22Rv1 (cell line): ENCODE measurements around the gene SMYD2.

Experiments
- H3K27ac ChIP-seq: fragments of 450-650 bp; 2 replicates; pipeline ENCODE4 v1.5.1; 2017
- ZFX ChIP-seq: fragments of 450-650 bp; IDR thresholded peaks from 2 replicates; pipeline ENCODE4 v1.6.1; 2017; ENCODE audit warnings: antibody characterized with exemption, borderline replicate concordance
- TF ChIP-seq, protein P1 (sequence below): fragments of 450-650 bp; IDR thresholded peaks from 2 replicates; pipeline ENCODE4 v1.5.1; 2017; ENCODE audit warnings: mild to moderate bottlenecking

SMYD2 gene

DNA sequence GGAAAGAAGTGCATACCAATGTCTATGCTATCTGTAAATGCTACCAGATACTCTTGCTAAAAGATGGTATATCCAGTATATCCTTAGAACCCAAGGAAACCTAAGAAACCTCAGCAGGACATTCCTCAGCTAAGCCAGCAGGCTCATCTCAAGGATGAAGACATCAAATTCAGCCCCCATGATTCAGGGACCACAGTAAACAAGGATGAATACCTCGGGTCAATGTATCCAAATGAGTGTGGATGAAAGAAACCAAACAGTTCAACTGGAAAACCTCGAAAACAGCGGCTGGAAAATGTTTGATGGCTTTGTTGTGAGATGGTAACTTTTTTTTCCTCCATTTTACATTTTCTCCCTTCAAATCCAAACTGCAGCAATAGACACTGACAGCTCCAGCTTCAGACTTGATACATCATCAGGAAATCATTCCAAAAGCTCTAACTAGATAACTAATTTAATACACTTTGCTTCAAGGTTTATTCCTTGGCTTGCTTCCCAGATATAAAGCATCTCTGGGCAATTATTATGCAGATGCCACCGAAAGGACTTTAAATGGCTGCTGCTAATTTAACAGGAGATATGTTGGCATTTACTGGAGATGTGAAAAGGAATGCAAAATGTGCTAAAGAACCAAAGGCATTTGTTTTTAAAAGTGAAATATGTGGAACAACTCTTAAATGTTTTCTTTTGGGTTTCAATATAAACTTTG lies 73.6 kb downstream of the SMYD2 start:
- no peak for TF ChIP-seq ZFX
- TF ChIP-seq, protein P1, sequence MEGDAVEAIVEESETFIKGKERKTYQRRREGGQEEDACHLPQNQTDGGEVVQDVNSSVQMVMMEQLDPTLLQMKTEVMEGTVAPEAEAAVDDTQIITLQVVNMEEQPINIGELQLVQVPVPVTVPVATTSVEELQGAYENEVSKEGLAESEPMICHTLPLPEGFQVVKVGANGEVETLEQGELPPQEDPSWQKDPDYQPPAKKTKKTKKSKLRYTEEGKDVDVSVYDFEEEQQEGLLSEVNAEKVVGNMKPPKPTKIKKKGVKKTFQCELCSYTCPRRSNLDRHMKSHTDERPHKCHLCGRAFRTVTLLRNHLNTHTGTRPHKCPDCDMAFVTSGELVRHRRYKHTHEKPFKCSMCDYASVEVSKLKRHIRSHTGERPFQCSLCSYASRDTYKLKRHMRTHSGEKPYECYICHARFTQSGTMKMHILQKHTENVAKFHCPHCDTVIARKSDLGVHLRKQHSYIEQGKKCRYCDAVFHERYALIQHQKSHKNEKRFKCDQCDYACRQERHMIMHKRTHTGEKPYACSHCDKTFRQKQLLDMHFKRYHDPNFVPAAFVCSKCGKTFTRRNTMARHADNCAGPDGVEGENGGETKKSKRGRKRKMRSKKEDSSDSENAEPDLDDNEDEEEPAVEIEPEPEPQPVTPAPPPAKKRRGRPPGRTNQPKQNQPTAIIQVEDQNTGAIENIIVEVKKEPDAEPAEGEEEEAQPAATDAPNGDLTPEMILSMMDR = no peak
- no peak overlapping the region for H3K27ac ChIP-seq

DNA sequence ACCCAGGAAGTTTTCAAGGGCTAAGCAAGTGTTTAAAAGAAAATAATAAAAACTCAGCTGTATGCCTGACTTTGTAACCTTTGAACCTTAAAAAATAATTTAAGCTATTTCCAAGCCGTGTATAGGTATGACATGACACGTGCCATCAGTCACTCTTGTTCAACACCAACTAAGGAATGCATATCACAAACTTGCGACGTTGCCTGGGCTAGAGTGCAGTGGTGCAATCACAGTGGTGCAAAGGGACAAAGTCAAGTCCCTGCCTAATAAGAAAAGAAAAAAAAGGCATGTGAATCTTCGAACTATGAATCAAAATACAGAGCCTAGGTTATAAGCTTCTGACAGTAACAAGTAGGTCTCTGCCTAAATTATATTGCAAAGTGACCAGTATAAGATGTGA lies 79.2 kb downstream of the SMYD2 start:
- TF ChIP-seq, protein P1 = no peak
- TF ChIP-seq ZFX = no peak
- H3K27ac ChIP-seq = no peak overlapping the region

DNA sequence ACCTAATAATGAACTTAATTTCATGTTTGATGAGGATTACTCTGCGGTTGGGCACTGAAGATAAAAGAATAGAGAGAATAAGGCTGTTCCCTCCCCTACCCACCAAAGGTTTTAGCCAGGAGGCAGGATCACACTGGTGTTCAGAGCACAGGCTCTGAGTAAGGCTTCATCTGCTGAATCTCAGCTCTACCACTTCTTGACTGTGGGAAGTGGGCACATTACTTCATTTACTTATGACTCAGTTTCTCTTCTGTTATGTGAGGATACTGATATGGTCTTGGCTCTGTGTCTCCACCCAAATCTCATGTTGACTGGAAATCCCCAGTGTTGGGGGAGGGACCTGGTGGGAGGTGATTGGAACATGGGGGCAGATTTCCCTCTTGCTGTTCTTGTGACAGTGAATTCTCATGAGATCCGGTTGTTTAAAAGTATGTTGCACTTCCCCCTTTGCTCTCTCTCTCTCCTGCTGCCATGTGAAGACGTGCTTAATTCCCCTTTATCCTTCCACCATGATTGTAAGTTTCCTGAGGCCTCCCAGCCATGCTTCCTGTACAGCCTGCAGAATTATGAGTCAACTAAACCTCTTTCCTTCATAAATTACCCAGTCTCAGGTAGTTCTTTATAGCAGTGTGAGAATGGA lies 79.7 kb downstream of the SMYD2 start:
- TF ChIP-seq, protein P1 = no peak
- TF ChIP-seq ZFX = no peak
- H3K27ac ChIP-seq = no peak overlapping the region

DNA sequence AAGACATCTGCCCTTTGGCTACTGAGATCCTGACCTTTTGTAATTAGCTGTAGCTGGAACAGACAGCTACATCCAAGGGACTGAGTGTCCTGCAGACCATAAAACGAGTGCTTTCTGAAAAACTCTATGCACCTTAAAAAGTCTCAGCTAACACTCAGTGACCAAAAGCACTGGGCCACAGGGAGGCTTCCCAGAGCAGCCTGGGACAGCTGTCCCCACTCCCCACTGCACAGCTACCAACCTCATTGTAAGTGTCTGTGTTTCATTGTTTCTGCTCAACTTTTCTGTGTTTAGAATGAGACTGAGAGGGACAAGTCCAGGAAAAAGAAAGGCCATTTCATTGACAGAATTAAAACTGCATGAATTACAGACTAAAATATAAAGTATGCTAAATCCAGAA lies 80.7 kb downstream of the SMYD2 start:
- no peak for TF ChIP-seq ZFX
- TF ChIP-seq, protein P1 = no peak
- H3K27ac ChIP-seq = no peak overlapping the region

DNA sequence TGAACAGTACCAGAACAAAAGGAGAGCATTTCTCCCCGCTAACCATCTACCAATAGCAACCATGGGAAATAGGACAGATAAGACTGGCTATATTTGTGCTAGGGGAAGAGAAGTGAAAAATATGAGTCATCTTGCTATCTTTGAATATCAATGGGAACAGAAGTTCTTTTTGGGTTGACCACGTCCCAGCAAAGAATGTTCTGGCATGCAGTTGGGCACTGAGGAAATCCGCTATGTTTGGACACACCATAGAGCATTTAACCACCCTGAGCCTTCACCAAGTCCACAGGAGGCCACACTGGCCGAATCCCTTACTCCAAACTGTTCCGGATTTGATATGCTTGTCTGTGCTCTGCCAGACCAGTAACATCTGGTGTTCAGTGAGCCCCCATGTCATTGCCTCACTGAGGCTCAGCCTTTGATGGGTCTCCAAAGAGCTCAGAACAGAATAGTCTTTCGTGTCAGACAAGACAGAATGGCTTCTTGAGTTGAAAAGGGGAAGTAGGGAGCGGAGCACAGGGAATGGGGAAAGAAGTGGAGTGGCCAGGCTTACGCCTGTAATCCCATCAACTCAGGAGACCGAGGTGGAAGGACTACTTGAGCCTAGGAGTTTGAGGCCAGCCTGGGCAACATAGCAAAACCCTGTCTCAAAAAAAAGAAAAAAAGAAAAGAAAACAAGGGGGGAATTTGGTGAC lies 81.4 kb downstream of the SMYD2 start:
- no peak for TF ChIP-seq ZFX
- H3K27ac ChIP-seq = no peak overlapping the region

DNA sequence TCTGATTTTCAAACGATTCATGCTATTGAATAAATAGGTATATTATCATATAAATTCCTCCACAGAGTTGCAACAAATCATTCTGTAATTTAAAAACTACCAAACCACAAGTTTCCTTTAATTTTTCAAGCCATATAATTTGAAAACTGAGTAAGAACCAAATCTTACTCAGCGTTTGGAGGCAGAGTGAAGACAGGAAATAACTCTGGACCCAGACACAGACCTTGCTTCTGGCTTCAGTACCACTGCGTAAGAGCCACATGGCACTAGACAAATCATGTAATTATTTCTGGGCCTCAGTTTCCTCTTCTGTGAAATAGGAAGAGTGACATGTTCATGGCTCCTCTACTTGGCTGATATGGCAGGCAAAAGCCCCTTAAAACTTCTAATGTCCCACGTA lies 82.4 kb downstream of the SMYD2 start:
- no peak overlapping the region for H3K27ac ChIP-seq
- no peak for TF ChIP-seq ZFX
- TF ChIP-seq, protein P1 = no peak

DNA sequence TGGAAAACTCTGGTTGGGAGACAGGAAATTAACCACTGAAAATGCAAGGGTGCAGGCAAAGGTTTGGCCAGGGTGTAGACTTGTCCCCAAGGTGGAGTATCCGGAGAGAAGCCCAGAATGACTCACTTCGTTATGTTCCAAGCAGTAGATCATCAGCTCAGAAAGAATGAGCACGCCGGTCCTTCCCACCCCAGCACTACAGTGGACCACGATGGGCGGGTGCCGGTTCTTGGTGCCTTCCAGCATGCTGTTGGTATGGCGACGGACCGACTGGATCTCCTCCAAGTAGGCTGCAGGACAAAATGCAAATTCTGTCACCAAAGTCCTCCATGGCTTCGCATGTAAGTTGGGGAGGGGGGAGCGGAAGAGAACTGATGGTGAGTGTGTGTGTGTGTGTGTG lies 83.4 kb downstream of the SMYD2 start:
- TF ChIP-seq, protein P1 = no peak
- TF ChIP-seq ZFX = no peak
- H3K27ac ChIP-seq = no peak overlapping the region
